HEK293T (cell line): ENCODE data around the gene NDUFV3.
"Not testable (repeated sequence)": the region's sequence is repeated elsewhere in the genome, so short reads cannot be mapped to it uniquely, and the experiment has no call there.

Experiments used
- CTCF ChIA-PET: fragments of 350-600 bp; formaldehyde crosslinking; extraction: SDS; loops from one replicate; lab custom pipeline; 2021; ENCODE audit warnings: antibody characterized with exemption, inconsistent platforms; lab: Yijun Ruan, JAX
- POLR2A ChIA-PET: fragments of 350-600 bp; formaldehyde crosslinking; extraction: SDS; loops from one replicate; lab custom pipeline; 2020; ENCODE audit warnings: antibody characterized with exemption, inconsistent platforms; lab: Yijun Ruan, JAX
- DNase-seq: peaks from one replicate; pipeline ENCODE4 v3.0.0; 2012; ENCODE audit warnings: mixed read lengths; ENCODE audit errors: extremely low spot score
- ARNT ChIP-seq: fragments of 450-650 bp; IDR thresholded peaks from 2 replicates; pipeline ENCODE4 v1.6.1; 2017; ENCODE audit warnings: mild to moderate bottlenecking
- BHLHE40 ChIP-seq: fragments of 450-650 bp; IDR thresholded peaks from 2 replicates; pipeline ENCODE4 v1.6.1; 2016; ENCODE audit warnings: mild to moderate bottlenecking, moderate library complexity, borderline replicate concordance
- CTBP1 ChIP-seq: fragments of 450-650 bp; IDR thresholded peaks from 2 replicates; pipeline ENCODE4 v1.6.1; 2016; ENCODE audit warnings: borderline replicate concordance
- ELF4 ChIP-seq: fragments of 450-650 bp; IDR thresholded peaks from 2 replicates; pipeline ENCODE4 v1.6.1; 2017; ENCODE audit warnings: antibody characterized with exemption
- FOXA1 ChIP-seq: fragments of 450-650 bp; IDR thresholded peaks from 2 replicates; pipeline ENCODE4 v1.6.1; 2016; ENCODE audit warnings: mild to moderate bottlenecking
- FOXK2 ChIP-seq: fragments of 450-650 bp; IDR thresholded peaks from 2 replicates; pipeline ENCODE4 v1.6.1; 2016; ENCODE audit warnings: mild to moderate bottlenecking
- FOXM1 ChIP-seq: fragments of 450-650 bp; IDR thresholded peaks from 2 replicates; pipeline ENCODE4 v1.6.1; 2017; ENCODE audit warnings: mild to moderate bottlenecking, borderline replicate concordance
- HDGF ChIP-seq: fragments of 450-650 bp; IDR thresholded peaks from 2 replicates; pipeline ENCODE4 v1.6.1; 2017; ENCODE audit warnings: antibody characterized with exemption, borderline replicate concordance
- L3MBTL2 ChIP-seq: fragments of 450-650 bp; conservative IDR thresholded peaks from 2 replicates; pipeline ENCODE4 v1.6.1; 2016; ENCODE audit warnings: mild to moderate bottlenecking
- LEF1 ChIP-seq: fragments of 450-650 bp; IDR thresholded peaks from 2 replicates; pipeline ENCODE4 v1.6.1; 2017; ENCODE audit warnings: mild to moderate bottlenecking, borderline replicate concordance
- NFRKB ChIP-seq: fragments of 450-650 bp; IDR thresholded peaks from 2 replicates; pipeline ENCODE4 v1.6.1; 2016; ENCODE audit warnings: mild to moderate bottlenecking, moderate library complexity
- SP1 ChIP-seq: fragments of 450-650 bp; IDR thresholded peaks from 2 replicates; pipeline ENCODE4 v1.6.1; 2017
- SUZ12 ChIP-seq: fragments of 450-650 bp; IDR thresholded peaks from 2 replicates; pipeline ENCODE4 v1.6.1; 2016; ENCODE audit warnings: mild to moderate bottlenecking
- TARDBP ChIP-seq: fragments of 450-650 bp; IDR thresholded peaks from 2 replicates; pipeline ENCODE4 v1.6.1; 2016
- ZNF384 ChIP-seq: fragments of 450-650 bp; IDR thresholded peaks from 2 replicates; pipeline ENCODE4 v1.6.1; 2016
- TF ChIP-seq, protein P1 (sequence below): fragments of 450-650 bp; IDR thresholded peaks from 2 replicates; pipeline ENCODE4 v1.6.1; 2016

The NDUFV3 gene

DNA sequence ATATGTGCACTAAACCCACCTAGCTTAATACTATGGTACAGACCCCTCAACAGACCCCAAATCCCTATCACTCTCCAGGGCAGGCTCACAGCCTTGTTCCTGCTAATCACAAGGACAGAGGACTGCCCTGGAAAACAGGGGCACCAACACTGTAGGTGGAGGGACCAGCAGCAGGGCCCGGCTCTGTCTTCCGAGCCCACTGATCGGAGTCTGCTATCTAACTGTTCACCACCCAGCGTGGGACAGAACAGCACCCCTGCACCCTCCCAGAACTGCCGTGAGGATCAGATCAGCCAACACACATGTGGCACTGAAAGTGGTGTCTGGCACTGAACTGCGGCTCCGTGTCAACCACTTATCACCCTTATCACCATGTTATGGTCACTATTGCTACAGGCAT lies 20.0 kb upstream of the NDUFV3 start:
- DNase-seq = peak; percentile 3
- POLR2A ChIA-PET = no interaction called here
- CTCF ChIA-PET = no interaction called here
- TF ChIP-seq L3MBTL2 (no peak), BHLHE40 (no peak), LEF1 (no peak), CTBP1 (no peak), SP1 (no peak), FOXA1 (no peak), ELF4 (no peak), NFRKB (no peak), ZNF384 (no peak)

- POLR2A ChIA-PET, CTCF ChIA-PET: not testable (repeated sequence)
These were observed 17.3 kb upstream of the NDUFV3 start for GRCh38 chr21:42875811-42876210.

DNA sequence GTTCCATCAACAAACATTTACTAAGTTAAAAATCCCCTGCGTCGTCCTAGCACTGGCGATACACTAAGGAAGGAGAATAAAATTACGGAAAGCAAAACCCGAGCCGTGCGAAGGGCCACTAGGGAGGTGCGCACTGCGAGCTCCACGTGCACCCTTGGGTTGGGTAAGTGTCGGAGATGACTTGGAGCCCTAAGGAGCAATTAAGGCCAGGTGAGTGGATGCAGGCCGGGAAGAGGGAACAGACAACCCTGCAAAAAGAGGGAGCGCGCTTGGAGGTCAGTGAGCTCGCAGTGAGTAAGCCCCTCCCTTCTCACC lies 14.5 kb upstream of the NDUFV3 start:
- TF ChIP-seq SP1 (no peak), L3MBTL2 (peak; percentile 86), HDGF (no peak), SUZ12 (no peak), FOXA1 (no peak), TARDBP (no peak)
- TF ChIP-seq, protein P1, sequence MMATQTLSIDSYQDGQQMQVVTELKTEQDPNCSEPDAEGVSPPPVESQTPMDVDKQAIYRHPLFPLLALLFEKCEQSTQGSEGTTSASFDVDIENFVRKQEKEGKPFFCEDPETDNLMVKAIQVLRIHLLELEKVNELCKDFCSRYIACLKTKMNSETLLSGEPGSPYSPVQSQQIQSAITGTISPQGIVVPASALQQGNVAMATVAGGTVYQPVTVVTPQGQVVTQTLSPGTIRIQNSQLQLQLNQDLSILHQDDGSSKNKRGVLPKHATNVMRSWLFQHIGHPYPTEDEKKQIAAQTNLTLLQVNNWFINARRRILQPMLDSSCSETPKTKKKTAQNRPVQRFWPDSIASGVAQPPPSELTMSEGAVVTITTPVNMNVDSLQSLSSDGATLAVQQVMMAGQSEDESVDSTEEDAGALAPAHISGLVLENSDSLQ = no peak
- POLR2A ChIA-PET = interaction anchor here (1.1 to 1.5 kb wide), 4 partner anchors 10 to 21 kb away, joined by 3 to 19 read pairs (median 8); partner anchors contain the start of gene NDUFV3
- CTCF ChIA-PET = interaction anchor here (0.6 to 1.0 kb wide), 2 partner anchors 22 to 270 kb away, joined by 3 to 6 read pairs; no protein-coding TSS in a partner anchor
- no peak for DNase-seq

More at GRCh38 chr21:42875811-42876210, 17.3 kb upstream of the NDUFV3 start:
- DNase-seq = not testable (repeated sequence)

DNA sequence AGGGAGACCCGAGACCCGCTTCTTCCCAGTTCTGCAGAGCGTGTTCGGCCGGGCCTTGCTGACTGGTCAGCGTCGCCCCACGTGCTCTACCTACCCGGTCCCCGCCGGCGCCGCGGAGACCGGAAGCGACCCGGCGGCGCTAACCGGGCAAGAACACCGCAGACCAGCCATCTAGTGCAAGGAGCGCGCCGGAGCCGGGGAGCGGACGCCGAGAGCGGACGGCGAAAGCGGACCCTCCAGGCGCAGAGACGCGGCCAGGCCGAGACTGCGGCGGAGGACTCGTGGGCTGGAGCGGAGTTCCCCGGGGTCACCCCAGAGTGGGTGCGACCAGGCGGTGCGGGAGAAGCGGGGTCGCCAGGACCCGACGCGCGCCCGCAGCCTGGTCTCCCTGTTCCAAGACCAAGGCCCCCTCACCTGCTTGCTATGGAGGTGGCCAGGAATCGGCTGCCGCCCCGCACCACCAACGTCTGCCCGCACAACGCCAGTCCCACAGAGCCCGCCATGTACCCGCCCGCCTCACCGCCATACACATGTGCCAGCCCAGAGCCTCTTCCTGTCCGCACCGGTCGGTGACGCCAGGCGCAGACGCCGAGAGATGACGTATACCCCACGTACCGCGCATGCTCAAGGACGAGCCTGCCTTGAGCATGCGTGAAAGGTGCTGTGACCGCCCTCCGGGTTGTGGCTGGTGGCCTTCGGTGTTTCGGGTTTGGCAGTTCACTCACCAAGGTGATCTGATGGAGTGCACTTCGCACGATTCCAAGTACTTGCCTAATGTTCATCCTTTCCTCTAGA lies 13.9 kb upstream of the NDUFV3 start, which contains the start of gene WDR4:
TSS of gene WDR4 (minus strand) at position 547 of the 795 bp plus-strand sequence. CDS start at position 503, 44 bp downstream.
- POLR2A ChIA-PET = interaction anchor here (1.1 to 2.7 kb wide), 5 partner anchors 10 to 21 kb away, joined by 3 to 19 read pairs (median 10); partner anchors contain the start of gene NDUFV3
- TF ChIP-seq LEF1 = no peak
- peak; percentile 53; the same call in 1 of the 2 replicates for TF ChIP-seq ELF4
- TF ChIP-seq L3MBTL2 = peak; percentile 68; the same call in 1 of the 2 replicates
- no peak for TF ChIP-seq FOXK2
- peak; percentile 65 for TF ChIP-seq NFRKB
- DNase-seq = peak; percentile 100
- CTCF ChIA-PET = interaction anchor here (0.5 to 1.0 kb wide), 3 partner anchors 12 to 271 kb away, joined by 3 to 6 read pairs (median 3); no protein-coding TSS in a partner anchor

- TF ChIP-seq SUZ12 (no peak), BHLHE40 (no peak), HDGF (no peak), ELF4 (no peak), ARNT (no peak), FOXM1 (no peak)
- DNase-seq = no peak
- ChIA-PET POLR2A (interaction anchor here (2.7 kb wide), 1 partner anchor 13 kb away, joined by 18 read pairs; the partner anchor contains the start of gene NDUFV3), CTCF (no interaction called here)
These were observed 12.8 kb upstream of the NDUFV3 start for GRCh38 chr21:42880352-42880751.

DNA sequence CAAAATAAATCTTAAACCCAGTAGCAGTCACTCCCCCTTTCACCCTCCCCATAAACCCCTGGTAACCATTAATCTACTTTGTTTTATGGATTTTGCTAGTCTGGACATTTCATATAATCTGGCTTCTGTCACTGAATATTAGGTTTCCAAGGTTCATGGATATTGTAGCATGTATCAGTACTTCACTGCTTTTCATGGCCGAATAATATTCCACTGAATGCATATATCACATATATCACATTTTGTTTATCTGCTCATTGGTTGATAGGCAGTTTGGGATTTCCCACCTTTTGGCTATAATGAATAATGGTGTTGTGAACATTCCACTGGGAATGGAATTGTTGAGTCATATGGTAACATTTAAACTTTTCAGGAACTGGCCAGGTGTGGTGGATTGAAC lies 9.2 kb upstream of the NDUFV3 start:
- ChIA-PET CTCF (no interaction called here), POLR2A (no interaction called here)
- no peak for DNase-seq
- TF ChIP-seq ARNT = no peak
- no peak for TF ChIP-seq CTBP1
- TF ChIP-seq, protein P1 = no peak
- no peak for TF ChIP-seq BHLHE40
- no peak for TF ChIP-seq ZNF384
- TF ChIP-seq FOXA1 = no peak
- TF ChIP-seq SP1 = no peak
- TF ChIP-seq HDGF = no peak
- TF ChIP-seq FOXM1 = no peak
- no peak for TF ChIP-seq L3MBTL2
- TF ChIP-seq FOXK2 = no peak
- no peak for TF ChIP-seq NFRKB
- no peak for TF ChIP-seq ELF4
- TF ChIP-seq SUZ12 = no peak
- no peak for TF ChIP-seq LEF1

DNA sequence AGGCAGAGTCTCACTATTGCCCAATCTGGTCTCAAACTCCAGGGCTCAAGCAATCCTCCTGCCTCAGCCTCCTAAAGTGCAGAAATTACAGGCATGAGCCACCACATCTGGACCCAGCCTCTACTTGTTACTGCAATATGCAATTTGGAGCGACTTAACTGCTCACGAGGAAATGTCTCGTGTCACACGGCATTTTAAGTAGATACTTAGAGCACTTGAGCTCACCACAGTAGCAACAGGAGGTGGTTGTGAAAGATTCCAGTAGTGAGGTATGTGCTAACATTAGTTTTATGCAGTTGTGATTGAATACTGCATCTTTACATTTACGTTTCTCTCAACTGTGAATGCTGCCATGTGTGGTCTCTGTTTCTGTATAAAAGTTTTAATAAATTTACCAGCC lies 5.8 kb upstream of the NDUFV3 start:
- ChIA-PET POLR2A (no interaction called here), CTCF (no interaction called here)
- no peak for DNase-seq
- TF ChIP-seq FOXM1 (no peak), ELF4 (no peak), NFRKB (no peak), CTBP1 (no peak), FOXA1 (no peak), BHLHE40 (no peak), ZNF384 (no peak), L3MBTL2 (no peak), ARNT (no peak)
- TF ChIP-seq, protein P1 = no peak
